Kidney glomerular epithelial cell (primary cell): ENCODE measurements around the gene IL13RA1.
"Not testable (repeated sequence)": the region's sequence is repeated elsewhere in the genome, so short reads cannot be mapped to it uniquely, and the experiment has no call there.

Source experiments
- DNase-seq: peaks from one replicate; lab custom pipeline; 2025; lab: John Stamatoyannopoulos, UW

IL13RA1 gene

GRCh38 chrX:118729042-118729652 is 1.7 kb downstream of the IL13RA1 start:
- no peak for DNase-seq

GRCh38 chrX:118730500-118731247 is 3.3 kb downstream of the IL13RA1 start:
- DNase-seq = peak; percentile 5

- not testable (repeated sequence) for DNase-seq
Measured at GRCh38 chrX:118732551-118732950, 5.1 kb downstream of the IL13RA1 start.

DNA sequence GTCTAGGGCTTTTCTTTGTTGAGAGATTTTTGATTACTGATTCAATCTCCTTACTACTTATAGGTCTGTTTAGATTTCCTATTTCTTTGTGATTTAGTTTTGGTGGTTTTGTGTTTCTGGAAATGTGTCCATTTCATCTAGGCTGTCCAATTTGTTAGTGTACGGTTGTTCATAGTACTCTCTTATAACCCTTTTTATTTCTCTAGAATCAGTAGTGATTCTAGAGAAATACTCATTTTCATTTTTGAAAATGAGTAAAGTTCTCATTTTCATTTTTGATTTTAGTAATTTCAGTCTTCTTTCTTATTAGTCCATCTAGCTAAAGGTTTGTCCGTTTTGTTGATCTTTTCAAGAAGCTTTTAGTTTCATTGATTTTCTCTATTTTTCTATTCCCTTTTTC is 7.5 kb downstream of the IL13RA1 start:
- no peak for DNase-seq

DNA sequence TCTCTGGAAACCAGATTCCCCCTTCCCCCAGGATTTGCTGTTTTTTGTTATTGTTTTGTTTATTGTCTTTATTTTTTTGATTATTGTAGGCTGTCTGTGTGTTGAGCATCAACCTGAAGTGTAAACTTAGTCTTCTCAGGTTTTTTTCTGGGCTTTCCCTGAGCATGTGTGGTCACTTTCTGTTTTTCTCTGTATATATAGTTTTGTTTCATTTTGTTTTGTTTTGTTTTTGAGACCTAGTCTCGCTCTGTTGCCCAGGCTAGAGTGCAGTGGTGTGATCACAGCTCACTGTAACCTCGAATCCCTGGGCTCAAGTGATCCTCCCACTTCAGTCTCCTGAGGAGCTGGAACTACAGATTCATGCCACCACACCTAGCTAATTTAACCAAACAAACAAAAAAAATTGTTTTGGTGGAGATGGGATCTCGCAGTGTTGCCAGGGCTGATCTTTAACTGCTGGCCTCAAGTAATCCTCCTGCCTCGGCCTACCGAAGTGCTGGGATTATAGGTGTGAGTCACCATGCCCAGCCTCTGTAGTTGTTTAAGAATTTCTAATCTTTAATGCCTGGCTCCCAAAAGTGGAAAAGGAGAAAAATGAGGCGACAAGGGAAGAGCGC is 9.1 kb downstream of the IL13RA1 start:
- no peak for DNase-seq

DNA sequence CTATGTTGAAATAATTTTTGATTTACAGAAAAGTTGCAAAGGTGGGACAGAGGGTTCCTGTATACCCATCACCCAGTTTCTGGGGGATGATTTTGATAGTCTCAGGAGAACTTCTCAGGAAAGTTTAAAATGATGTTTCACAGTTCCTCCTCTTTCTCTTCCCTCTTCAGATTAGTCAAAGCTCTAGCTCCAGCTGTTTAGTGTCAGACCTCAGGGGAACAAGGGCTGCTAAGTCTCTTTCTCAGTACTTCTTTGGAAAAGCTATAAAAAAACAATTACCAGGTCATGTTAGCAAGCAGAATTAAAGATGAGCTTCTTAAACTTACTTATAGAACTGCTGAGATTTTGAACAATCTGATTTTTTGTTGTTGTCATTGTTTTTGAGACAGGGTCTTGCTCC is 12.2 kb downstream of the IL13RA1 start:
- no peak for DNase-seq

- DNase-seq = no peak
Measured at GRCh38 chrX:118740276-118740889, 13.0 kb downstream of the IL13RA1 start.

GRCh38 chrX:118742176-118742575 is 14.8 kb downstream of the IL13RA1 start:
- no peak for DNase-seq

DNA sequence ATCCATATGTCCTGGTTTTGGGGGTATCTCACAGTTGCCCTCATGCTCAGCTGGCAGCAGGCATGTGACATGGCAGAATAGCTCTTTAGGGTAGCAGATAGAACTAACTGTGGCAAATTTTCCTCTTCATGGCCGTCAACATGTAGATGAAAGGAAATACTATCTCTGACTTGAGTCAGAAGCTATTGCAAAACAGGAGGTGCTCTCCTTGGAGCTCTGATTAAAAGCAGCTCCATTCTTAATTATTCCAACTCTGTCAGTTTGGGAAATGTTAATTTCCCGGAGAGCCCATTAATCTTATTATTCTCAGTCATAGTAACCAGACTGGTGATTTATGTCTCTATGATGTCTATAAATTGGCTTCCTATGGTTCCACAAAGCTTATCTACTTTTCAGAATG is 18.2 kb downstream of the IL13RA1 start:
- no peak for DNase-seq

GRCh38 chrX:118751950-118752783 is 24.8 kb downstream of the IL13RA1 start:
- no peak for DNase-seq

GRCh38 chrX:118755633-118756032 is 28.2 kb downstream of the IL13RA1 start:
- DNase-seq = no peak

GRCh38 chrX:118756101-118756500 is 28.7 kb downstream of the IL13RA1 start:
- DNase-seq = no peak

DNA sequence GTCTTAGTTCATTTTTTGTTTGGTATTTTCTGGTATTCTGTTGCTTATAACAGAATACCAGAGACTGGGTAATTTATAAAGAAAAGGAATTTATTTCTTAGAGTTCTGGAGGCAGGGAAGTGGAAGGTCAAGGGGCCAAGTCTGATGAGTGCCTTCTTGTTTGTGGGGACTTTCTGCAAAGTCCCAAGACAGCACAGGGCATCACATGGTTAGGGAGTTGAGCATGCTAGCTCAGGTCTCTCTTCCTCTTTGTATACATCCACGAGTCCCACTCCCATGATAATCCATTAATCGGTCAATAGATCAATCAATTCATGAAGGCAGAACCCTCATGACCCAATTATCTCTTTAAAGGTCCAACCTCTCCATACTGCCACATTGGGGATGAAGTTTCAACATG is 31.1 kb downstream of the IL13RA1 start:
- no peak for DNase-seq

DNA sequence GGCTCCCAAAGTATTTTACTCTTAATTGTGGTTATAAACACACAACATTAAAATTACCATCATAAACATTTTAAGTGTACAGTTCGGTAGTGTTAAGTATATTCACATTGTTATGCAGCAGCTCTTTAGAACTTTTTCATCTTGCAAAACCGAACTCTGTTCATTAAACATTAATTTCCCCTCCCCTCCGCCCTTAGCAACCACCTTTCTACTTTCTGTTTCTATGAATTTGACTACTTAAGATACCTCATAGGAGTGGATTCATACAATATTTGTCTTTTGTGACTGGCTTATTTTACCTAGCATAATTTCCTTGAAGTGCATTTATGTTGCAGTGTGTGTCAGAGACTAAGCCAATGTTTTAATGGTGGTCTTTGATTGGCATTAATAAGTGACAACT is 32.6 kb downstream of the IL13RA1 start:
- DNase-seq = no peak

DNA sequence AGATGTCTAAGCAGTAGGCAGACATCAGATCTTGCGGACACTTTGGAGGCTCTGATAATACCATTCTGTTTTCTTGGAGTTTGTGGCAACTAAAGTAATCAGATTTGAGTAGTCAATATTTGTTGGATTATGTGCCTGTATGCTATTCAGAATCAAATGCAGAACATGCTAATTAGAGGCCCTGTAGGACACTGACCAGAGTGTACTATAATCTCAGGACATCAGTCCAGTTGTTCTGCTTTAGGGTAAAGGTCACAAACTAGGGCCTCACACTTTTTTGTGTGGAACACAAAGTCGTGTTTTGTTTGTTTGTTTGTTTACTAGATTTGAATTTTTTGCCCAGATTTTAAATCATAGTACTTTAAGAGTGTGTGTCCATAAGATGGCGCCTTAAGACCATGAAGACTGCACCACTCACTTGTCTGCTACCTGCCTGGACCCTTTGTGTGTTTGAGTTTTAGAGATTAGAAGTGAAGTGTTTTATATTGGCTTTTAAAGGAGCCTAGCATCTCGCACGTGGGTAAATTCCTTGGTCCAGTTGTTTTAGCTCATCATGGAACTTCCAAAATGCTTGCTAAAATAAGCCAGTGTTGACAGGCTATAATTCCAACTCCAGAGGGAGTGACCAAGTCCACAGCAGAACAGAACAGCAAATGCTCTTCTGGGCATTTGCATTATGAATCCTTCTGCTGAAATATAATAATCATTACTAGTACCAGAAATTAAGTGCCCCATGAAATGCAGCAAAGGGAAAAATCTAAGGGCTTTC is 34.7 kb downstream of the IL13RA1 start:
- no peak for DNase-seq

DNA sequence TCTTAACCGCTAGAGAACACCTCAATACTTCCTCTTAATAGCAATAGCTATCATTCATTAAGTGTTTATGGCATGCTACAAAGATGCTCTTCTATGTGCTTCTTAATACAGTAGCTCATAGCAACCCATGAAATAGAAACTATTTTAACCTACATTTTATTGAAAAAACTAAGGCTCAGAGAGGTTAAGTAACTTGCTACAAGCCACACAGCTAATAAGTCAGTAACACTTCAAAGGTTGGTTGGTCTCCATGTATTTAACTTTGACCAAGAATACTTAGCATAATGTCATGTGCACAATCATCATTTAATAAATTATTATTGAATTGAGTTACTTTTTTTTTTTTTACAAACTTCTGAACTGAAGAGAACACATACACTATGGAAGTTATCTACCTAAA is 36.1 kb downstream of the IL13RA1 start:
- no peak for DNase-seq

DNA sequence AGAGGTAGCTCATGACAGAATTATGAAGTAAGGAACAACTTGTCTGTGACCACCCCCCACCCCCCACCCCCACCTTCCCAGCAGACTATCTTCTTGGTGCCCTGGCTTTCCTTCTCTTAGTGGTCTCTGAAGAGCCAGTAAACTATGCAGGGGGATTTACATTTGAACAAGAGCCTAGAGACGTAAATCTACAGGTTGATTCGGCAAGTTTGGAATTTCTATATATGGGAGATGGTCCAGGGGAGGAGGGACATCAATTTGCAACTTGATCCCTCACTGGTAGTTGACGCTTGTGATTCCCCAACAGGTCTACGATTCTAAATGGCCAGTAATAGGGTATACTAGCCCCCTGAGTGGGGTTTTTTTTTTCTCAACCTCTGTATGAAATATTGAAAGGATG is 36.7 kb downstream of the IL13RA1 start:
- DNase-seq = no peak

GRCh38 chrX:118770133-118770760 is 42.8 kb downstream of the IL13RA1 start:
- no peak for DNase-seq

- DNase-seq = no peak
Measured at GRCh38 chrX:118772051-118772450, 44.6 kb downstream of the IL13RA1 start.

- DNase-seq = no peak
Measured at GRCh38 chrX:118773782-118774181, 46.4 kb downstream of the IL13RA1 start.

DNA sequence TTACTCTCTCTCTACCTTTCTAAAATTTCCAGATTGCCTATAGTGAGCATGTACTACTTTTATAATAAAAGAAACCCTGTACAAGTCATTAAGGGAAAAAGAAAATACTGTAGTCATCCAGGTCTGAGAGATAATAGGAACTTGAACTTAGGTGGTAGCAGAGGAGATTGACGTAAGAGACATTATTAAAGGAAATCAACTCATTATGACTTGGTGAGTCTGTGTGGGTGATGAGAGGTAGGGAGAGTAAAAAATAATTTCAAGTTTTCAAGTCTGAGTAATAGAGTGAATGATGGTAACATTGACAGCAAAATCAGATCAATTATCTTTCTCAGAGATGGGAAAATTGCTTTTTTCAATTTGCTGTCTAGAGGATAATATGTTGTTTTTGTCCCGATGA is 52.2 kb downstream of the IL13RA1 start:
- no peak for DNase-seq
